Activated gamma-delta T cell treated with Interleukin-2 at 50 U/mL for 16 hours (primary cell): ENCODE measurements around the gene TFCP2L1.
"Not testable (repeated sequence)": the region's sequence is repeated elsewhere in the genome, so short reads cannot be mapped to it uniquely, and the experiment has no call there.

Experiments used
- DNase-seq: peaks from one replicate; pipeline ENCODE4 v3.0.0-alpha.2; 2020

The TFCP2L1 gene, protein sequence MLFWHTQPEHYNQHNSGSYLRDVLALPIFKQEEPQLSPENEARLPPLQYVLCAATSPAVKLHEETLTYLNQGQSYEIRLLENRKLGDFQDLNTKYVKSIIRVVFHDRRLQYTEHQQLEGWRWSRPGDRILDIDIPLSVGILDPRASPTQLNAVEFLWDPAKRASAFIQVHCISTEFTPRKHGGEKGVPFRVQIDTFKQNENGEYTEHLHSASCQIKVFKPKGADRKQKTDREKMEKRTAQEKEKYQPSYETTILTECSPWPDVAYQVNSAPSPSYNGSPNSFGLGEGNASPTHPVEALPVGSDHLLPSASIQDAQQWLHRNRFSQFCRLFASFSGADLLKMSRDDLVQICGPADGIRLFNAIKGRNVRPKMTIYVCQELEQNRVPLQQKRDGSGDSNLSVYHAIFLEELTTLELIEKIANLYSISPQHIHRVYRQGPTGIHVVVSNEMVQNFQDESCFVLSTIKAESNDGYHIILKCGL

DNA sequence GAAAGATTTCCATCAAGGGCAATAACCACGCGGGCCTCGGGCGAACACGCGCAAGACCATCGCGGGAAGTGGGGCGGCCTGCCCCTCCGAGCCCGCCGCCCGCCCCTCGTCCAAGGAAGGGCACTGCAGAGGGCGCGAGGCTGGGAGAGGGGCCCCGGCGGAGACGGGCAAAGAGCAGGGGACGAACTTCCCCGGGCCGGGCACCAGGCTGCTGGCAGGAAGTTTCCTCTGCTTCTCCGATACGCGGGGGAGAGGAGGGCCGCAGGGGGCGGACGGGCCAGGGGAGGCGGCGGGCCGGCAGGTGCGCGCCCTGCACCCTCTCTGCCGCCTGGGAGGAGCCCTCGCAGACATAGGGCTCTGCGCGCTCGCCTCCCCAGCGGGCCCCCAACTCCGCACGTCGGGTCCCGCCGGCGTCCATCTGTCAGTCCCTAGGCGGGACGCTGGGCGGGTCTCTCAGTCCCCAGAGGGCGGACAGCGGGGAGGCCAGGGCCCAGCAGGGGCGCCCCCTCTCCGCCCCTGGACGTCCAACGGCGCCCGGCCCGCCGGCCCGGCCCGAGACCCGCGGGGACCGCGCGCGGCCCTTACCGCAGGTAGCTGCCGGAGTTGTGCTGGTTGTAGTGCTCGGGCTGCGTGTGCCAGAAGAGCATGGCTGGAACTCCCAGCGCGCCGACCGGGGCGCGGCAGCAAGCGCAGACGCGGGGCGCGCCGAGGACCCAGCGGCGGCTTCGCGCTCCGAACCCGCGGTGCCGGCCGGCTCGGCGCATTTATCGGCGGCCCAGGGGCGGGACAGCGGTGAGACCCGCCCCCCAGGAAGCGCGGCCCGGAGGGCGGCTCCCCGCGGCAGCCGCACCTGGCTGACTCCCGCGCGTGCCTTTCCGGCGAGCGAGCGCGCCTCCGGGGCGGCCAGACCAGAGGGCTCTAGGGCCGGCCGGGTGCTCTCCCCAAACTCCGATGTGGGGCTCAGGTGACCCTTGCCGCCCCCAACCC is at the start of gene TFCP2L1:
Gene TFCP2L1 (minus strand): TSS at position 740 of the 987 bp plus-strand sequence. CDS start 93 bp downstream, at position 647.
- peak; percentile 29 for DNase-seq

DNA sequence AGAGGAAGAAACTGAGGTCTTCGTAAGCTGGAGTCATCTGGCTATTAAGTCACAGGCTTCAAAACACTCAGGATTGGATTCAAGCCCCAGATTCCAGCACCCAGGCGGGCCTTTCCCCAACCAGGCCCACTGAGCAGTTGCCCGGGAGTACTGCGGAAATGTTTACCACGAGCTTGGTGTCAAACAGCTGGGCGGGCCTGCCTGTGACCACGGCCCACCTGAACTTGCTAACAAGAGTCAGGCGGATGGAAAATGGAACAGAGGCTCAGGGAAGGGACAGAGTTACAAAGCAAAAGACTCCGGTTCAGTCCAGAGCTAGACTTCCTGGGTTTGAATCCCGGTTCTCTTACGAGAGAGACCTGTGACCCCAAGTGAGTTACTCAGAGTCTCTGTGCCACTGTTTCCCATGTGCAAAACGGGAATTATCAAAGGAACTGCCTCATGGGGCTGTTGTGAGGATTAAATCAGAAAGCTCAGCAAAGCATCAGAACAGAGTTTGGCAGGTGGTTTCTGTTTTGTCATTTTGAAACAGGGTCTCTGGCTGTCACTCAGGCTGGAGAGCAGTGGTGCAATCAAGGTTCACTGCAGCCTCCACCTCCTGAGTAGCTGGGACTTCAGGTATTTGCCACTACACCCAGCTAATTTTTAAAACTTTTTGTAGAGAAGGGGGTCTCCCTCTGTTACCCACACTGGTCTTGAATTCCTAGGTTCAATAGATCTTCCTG is 49.0 kb upstream of the TFCP2L1 start:
- DNase-seq, result no peak

DNA sequence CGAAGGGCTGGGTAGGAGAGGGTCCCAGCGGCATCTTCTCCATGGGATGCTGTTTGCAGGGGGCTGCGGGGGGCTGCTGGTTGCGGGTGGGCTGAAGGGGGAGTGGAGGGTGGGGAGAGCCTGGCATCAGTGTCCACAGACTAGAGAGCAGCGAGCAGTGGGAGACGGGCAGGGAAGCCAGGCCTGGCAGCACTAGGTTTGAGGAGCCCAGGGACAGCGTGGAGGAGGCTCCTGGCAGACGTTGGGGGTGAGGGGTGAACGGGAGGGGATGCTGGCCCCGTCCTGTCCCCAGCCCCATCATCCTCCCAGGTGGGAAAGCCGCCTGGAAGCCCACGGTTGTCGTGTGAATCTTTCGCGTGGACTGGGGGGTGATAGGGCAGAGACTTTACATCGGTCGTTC is 48.2 kb upstream of the TFCP2L1 start:
- DNase-seq, result no peak

DNA sequence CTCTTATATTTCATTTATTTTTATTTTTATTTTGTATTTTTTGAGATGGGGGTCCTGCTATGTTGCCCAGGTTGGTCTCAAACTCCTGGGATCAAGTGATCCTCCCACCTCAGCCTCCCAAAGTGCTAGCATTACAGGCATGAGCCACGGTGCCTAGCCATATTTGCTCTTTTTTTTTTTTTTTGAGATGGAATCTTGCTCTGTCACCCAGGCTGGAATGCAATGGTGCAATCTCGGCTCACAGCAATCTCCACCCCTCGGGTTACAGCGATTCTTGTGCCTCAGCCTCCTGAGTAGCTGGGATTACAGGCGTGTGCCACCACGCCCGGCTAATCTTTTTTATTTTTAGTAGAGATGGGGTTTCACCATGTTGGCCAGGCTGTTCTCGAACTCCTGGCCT is 46.3 kb upstream of the TFCP2L1 start:
- not testable (repeated sequence) for DNase-seq

DNA sequence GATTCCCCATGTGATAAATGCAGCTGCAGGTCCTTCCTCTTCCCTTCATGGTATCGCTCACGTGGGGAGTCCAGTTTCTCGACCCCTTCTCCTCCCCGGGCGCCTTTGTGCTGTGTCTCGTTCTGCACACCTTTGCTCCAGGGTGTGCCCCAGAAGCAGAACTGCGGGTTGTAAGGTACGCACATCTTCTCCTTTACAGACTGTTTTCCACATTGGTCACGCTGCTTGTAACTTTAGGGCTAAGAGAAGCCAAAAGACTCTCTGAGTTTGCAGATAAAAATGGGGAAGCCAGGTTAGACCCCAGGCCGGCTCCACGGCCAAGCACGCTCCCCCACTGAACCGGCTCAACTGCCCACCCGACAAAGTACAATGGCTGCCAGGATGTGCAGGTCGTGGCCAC is 45.9 kb upstream of the TFCP2L1 start:
- DNase-seq, result no peak

DNA sequence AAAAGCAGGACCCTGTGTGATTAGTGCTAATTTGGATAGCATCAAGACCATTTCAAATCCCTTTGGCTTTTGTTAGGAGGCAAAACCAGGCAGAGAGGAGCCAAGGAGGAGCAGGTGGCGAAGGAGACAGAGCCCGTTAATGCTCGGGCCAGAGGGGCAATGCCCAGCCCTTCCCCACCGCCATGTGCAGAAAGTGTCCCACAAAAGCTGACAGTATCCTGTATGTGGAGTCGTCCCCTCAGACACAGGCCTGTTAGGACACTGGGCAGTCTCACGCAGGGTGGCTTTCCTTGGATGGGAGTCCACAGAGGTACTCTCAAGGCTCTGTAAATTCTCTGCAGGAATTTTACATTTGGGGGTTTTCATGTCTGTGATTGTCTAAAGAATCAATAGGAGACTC is 44.8 kb upstream of the TFCP2L1 start:
- no peak for DNase-seq

DNA sequence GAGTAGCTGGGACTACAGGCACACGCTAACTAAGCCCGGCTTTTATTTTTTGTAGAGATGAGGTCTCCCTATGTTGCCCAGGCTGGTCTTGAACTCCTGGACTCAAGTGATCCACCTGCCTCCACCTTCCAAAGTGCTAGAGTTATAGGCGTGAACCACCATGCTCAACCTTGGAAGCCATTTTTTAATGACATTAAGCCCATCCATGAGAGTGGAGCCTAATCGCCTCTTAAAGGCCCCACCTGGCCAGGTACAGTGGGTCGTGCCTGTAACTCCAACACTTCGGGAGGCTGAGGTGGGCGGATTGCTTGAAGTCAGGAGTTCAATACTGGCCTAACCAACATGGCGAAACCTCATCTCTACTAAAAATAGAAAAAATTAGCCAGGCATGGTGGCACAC is 41.6 kb upstream of the TFCP2L1 start:
- DNase-seq, result no peak

DNA sequence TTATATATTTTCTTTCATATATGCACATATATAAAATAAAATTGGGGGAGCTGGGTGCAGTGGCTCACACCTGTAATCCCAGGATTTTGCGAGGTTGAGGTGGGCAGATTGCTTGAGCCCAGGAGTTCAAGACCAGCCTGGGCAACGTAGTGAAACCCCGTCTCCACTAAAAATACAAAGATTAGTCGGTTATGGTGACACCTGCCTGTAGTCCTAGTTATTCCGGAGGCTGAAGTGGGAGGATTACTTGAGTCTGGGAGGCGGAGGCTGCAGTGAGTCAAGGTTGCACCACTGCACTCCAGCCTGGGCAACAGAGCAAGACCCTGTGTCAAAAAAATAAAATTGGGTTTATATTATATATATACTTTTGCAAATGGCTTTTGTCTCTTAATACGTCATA is 39.6 kb upstream of the TFCP2L1 start:
- no peak for DNase-seq

DNA sequence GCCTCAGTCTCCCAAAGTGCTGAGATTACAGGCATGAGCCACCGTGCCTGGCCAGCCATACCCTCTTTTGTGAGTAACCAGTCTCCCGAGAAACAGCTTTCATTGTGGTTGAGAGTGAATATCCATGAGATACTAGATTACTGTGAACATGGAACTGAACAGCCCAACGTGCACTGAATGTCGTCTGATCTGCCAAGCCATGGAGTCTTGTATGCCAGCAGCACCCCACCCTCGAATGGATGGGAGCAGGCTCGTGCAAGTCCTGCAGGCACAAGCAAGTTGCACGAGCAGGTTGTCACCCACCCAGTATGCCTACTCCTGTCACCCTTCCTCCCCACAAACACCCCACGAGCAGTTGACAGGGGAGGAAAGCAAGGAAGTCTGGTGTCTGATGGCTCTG is 36.5 kb upstream of the TFCP2L1 start:
- DNase-seq, result no peak

DNA sequence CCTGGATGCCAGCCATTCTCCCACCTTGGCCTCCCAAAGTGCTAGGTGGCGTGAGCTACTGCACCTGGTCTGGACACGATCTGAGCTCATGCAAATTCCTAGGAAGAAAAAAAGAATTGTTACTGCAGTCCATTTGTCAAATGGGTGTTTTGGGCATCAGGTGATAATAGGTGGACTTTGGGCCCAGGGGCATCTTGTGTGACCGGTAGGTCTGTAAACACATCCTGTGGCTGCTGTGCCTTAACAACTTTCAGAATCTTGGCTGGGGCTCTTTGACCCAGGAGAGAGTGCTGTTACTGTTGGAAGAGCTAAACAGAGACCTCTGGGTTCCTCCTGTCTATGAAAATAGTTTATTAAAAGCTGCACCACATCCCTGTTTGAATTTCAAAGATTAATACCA is 34.9 kb upstream of the TFCP2L1 start:
- DNase-seq, result no peak

DNA sequence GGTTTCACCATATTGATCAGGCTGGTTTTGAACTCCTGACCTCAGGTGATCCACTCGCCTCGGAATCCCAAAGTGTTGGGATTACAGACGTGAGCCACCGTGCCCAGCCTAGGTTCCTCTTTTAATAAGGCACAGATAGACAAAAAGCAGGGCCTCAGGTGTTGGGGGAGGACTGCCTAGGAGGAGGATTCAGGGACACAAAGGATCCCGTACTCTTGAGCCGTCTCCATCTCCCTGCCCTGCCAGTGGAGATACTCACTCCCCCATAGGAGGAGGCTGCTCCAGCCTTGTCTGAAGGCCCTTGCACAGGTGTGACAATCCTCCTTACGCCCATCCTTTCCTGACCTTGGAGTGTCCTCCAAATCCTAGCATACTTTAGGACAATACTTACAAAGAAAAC is 32.0 kb upstream of the TFCP2L1 start:
- DNase-seq, result no peak

DNA sequence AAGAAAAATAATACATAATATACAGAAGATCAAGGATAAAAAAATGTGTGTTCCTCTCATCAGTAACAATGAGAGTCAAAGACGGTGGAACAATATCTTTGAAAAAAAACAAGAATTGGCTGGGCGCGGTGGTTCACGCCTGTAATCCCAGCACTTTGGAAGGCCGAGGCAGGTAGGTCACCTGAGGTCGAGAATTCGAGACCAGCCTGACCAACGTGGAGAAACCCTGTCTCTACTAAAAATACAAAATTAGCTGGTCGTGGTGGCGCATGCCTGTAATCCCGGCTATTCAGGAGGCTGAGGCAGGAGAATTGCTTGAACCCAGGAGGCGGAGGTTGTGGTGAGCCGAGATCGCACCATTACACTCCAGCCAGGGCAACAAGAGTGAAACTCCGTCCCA is 28.7 kb upstream of the TFCP2L1 start:
- DNase-seq, result not testable (repeated sequence)

DNA sequence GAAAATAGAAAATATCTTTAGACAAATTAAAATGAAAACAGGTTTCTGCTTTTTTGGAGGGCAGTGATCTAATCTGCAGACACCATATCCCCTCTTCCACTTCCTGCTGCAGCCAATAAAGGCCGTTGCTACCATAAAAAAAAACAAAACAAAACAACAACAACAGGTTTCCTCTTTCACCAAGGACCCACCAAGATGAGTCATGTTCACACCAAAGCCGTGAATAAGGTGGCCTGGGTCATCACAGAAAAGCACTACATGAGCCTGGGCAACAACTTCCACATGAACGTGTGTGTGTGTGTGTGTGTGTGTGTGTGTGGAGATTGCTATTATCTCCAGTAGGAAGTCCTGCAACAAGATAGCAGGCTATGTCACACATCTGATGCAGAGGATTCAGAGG is 24.8 kb upstream of the TFCP2L1 start:
- peak; percentile 49 for DNase-seq

DNA sequence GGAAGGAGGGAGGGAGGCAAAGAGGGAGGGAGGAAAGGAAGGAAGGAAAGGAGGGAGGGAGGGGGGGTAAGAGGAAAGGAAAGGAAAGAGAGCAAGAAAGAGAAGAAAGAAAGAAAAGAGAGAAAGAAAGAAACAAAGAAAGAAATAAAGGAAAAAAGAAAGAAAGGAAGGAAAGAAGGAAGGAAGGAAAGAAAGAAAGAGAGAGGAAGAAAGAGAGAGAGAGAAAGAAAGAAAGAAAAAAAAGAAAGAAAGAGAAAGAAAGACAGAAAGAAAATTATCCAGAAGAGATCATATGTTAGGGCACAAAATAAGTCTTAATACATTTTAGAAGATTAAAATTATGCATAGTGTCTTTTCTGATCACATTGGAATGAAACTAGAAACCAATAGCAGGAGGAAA is 24.3 kb upstream of the TFCP2L1 start:
- DNase-seq, result no peak

DNA sequence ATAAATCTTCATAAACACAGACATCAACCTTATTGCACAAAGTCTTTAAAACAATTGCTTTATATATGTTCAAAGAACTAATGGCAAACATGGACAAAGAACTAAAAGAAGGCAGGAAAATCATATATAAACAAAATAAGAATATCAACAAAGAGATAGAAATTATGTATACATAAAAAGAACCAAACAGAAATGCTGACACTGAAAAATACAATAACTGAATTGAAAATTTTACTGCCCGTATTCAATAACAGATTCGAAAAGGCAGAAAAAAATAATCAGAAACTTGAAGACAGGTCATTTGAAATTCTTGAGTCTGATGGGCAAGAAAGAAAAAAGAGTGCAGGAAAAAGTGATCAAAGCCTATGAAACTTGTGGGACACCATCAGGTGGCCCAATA is 22.0 kb upstream of the TFCP2L1 start:
- no peak for DNase-seq

DNA sequence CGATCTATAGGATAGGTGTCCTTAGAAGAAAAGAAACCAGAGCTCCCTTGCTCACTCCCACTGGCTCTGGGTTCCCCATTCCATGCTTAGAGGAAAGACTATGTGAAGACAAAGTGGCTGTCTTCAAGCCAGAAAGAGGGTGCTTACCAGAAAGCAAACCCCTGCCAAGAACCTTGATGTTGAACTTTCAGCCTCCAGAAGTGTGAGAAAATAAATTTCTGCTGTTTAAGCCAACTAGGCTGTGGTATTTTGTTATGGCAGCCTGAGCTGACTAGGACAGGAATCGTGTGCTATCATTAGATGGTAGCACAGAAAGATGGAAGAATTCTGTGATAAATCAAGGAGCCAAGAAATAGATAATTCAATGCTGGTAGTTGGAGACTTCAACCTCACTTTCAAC is 19.9 kb upstream of the TFCP2L1 start:
- DNase-seq, result no peak

DNA sequence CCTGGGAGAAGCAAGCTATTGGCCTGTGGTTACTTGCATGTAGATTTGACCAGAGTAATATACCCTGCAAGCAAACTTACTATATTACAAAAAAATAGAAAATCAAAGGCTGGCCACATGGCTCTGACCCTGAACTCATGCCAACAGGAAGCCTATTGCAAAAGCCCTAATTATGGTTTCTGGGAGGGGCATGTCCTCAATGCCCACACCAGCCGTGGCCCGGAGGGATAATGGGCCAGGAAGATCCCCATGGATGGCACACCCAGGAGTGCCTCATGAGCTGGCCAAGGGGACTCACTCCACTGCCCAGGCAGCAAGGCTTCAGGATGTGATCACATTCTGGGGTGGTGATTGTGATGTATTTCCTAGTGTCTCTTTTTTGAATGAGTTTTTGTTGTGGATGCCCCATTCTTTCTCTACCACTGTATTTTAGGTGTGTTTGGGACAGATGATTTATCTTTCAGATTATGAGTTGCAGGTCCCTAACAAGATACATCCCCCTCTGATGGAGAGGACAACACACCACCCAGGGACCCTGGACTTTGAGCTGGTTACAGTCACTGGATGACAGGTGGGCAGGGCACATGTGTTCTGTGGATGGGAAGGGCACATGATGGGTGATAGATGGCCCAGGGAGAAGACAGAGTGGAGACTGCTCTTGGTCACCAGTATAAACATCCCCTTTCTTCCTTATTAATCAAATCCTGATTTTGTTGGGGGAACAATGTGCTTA is 18.7 kb upstream of the TFCP2L1 start:
- no peak for DNase-seq

DNA sequence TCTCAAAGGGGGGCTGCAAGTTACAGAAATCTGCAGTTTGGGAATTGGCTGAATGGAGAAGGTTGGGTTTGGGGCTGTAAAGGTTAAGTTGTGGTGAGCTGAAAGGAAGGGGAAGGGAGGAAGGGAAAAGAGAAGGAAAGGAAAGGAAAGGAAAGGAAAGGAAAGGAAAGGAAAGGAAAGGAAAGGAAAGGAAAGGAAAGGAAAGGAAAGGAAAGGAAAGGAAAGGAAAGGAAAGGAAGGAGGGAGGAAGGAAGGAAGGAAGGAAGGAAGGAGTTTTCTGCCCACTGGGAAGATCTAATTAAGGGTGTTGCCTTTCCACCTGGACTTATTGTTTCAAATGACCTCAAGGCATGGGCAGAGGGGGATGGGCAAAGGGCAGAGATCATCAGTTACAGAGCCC is 16.2 kb upstream of the TFCP2L1 start:
- not testable (repeated sequence) for DNase-seq

DNA sequence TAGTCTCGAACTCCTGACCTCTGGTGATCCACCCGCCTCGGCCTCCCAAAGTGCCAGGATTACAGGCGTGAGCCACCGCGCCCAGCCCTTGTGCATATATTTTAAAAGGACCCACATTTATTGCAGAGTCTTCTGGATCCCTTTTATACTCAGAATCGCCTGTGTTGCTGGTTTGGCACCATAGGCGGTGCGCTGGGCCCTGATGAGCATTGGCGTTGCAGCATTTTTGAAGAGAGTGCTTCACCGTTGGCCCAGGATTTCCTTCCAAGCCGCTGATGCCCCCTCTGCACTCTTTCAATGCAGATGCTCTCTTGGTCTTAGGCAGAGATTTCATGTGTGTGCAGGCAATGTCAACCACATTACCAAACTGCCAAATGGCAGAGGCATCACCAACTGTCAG is 13.5 kb upstream of the TFCP2L1 start:
- no peak for DNase-seq

DNA sequence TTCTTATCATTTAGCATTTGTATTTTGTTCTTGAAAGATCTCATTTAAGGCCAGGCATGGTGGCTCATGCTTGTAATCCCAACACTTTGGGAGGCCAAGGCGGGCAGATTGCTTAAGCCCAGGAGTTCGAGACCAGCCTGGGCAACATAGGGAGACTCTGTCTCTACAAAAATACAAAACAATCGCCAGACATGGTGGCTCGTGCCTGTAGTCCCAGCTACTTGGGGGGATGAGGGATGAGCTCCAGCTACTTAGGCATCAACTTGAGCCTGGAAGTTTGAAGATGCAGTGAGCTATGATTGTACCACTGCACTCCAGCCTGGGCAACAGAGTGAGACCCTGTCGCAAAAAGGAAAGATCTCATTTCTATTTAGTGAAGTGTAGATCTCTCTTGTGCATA is 12.9 kb upstream of the TFCP2L1 start:
- DNase-seq, result not testable (repeated sequence)

DNA sequence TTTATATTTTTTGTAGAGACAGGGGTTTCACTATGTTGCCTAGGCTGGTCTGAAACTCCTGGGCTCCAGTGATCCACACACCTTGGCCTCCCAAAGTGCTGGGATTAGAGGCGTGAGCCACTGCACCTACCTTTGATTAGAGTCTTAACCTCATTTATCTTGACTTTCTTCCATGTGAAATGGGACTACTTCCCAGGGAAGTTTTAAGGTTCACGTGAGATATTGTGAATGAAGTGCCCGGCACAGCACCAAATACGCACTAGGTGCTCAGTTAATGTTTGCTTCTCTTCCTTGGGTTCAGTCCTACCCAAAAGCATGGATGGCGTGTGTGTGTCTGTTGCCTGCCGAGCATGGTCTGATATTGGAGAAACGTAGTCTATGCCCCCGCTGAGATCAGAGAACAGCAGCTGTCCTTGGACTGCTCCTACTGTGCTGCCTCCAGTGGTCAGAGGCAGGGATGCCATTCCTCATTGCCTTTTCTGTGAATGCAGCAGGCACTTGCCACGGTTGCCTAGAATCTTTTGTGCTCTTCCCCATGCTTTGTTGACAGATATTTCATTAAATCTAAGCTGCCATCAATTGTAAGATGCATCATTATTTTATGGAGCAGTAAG is 12.3 kb upstream of the TFCP2L1 start:
- DNase-seq, result no peak
